BJ (cell line): ENCODE results near the gene CRMP1. TPM values are rescaled to one million over a fixed set of nuclear protein-coding genes. Genes with fewer than 3 reads are reported as not detected.

Source experiments
- CTCF ChIA-PET: fragments of 350-600 bp; formaldehyde crosslinking; extraction: SDS; loops from one replicate; lab custom pipeline; 2021; ENCODE audit warnings: antibody characterized with exemption, inconsistent platforms; lab: Yijun Ruan, JAX
- POLR2A ChIA-PET: fragments of 300-600 bp; sonication (Branson Sonifier 250); formaldehyde crosslinking; extraction: SDS; loops from one replicate; lab custom pipeline; 2021; ENCODE audit warnings: antibody characterized with exemption; lab: Charles Lee
- DNase-seq: peaks from one replicate; pipeline ENCODE4 v3.0.0-alpha.2; 2011; ENCODE audit warnings: low read depth
- H3K27me3 ChIP-seq: 2 replicates; pipeline ENCODE4 v1.6.0; 2011; ENCODE audit warnings: low read length; ENCODE audit not compliant: control insufficient read depth, insufficient read depth
- H3K36me3 ChIP-seq: 2 replicates; pipeline ENCODE4 v1.5.1; 2011; ENCODE audit warnings: low read length; ENCODE audit not compliant: control insufficient read depth, insufficient read depth
- H3K4me3 ChIP-seq: 2 replicates; pipeline ENCODE4 v1.5.1; 2011; ENCODE audit warnings: low read depth, mild to moderate bottlenecking, control low read depth, low read length
- CTCF ChIP-seq: IDR thresholded peaks from 2 replicates; pipeline ENCODE4 v1.5.1; 2011; ENCODE audit warnings: low read depth, mild to moderate bottlenecking, control low read depth, inconsistent platforms, low read length, moderate library complexity; ENCODE audit not compliant: insufficient read depth
- polyA plus RNA-seq: library from polyadenylated mRNA; depleted of rRNA; stranded (reverse); fragments of >200 nt; gene quantifications from 2 replicates; pipeline ENCODE4 v1.2.3, GENCODE V29; 2011

The CRMP1 gene
- polyA plus RNA-seq, 1 experiment = 0.09 TPM

- POLR2A ChIA-PET = no interaction called here
- H3K4me3 ChIP-seq = no peak overlapping the region
- peaks cover 19% of the 10 kb centered on the region for H3K27me3 ChIP-seq
- CTCF ChIA-PET = no interaction called here
- TF ChIP-seq CTCF = no peak
- no peak for DNase-seq
- H3K36me3 ChIP-seq = no peaks in the 10 kb centered on the region
Measured at GRCh38 chr4:5884796-5885195, 8.1 kb downstream of the CRMP1 start.

GRCh38 chr4:5883916-5884315 lies 9.0 kb downstream of the CRMP1 start:
- no peak for DNase-seq
- no peaks in the 10 kb centered on the region for H3K36me3 ChIP-seq
- POLR2A ChIA-PET = no interaction called here
- no peak for TF ChIP-seq CTCF
- peaks cover 11% of the 10 kb centered on the region for H3K27me3 ChIP-seq
- CTCF ChIA-PET = no interaction called here
- no peak overlapping the region for H3K4me3 ChIP-seq

- CTCF ChIA-PET = no interaction called here
- POLR2A ChIA-PET = no interaction called here
- H3K36me3 ChIP-seq = no peaks in the 10 kb centered on the region
- H3K4me3 ChIP-seq = no peak overlapping the region
- TF ChIP-seq CTCF = no peak
- DNase-seq = no peak
- H3K27me3 ChIP-seq = peaks cover 8% of the 10 kb centered on the region
Measured at GRCh38 chr4:5882947-5883346, 9.9 kb downstream of the CRMP1 start.

- no peak for TF ChIP-seq CTCF
- peaks cover 3% of the 10 kb centered on the region for H3K27me3 ChIP-seq
- H3K4me3 ChIP-seq = no peak overlapping the region
- no peak for DNase-seq
- ChIA-PET POLR2A (no interaction called here), CTCF (no interaction called here)
- no peaks in the 10 kb centered on the region for H3K36me3 ChIP-seq
Measured at GRCh38 chr4:5881340-5881739, 11.5 kb downstream of the CRMP1 start.

GRCh38 chr4:5878359-5878758 lies 14.5 kb downstream of the CRMP1 start:
- Histone ChIP-seq H3K27me3 (no peaks in the 10 kb centered on the region; the same call in 1 of the 2 replicates), H3K36me3 (no peaks in the 10 kb centered on the region), H3K4me3 (no peak overlapping the region)
- TF ChIP-seq CTCF = no peak
- ChIA-PET CTCF (no interaction called here), POLR2A (no interaction called here)
- no peak for DNase-seq
